GM18951 (cell line): ENCODE results near the gene ANP32A.

Experiments
- POLR2A ChIP-seq: IDR thresholded peaks from 4 replicates; pipeline ENCODE4 v1.6.1; 2011; ENCODE audit warnings: mild to moderate bottlenecking; ENCODE audit not compliant: insufficient read length, insufficient read depth; ENCODE audit errors: extremely low read depth
- in situ Hi-C: fragments of 300-500 bp; cut with MboI; formaldehyde crosslinking; loops from one replicate; pipeline ENCODE4 v1.12.0; 2022; ENCODE audit warnings: low sequenced_read_pairs, mixed read lengths, inconsistent platforms; ENCODE audit not compliant: unreplicated experiment

ANP32A gene

GRCh38 chr15:68800875-68801274 is 19.8 kb downstream of the ANP32A start:
- TF ChIP-seq POLR2A, result no peak
- in situ Hi-C loops, result no loop called here

- no peak for TF ChIP-seq POLR2A
- in situ Hi-C loops, result no loop called here
Measured at GRCh38 chr15:68798346-68799094, 22.2 kb downstream of the ANP32A start.

GRCh38 chr15:68797599-68798345 is 22.9 kb downstream of the ANP32A start:
- in situ Hi-C loops, result no loop called here
- TF ChIP-seq POLR2A, result no peak

- in situ Hi-C loops, result no loop called here
- no peak for TF ChIP-seq POLR2A
Measured at GRCh38 chr15:68797191-68797590, 23.5 kb downstream of the ANP32A start.

- no peak for TF ChIP-seq POLR2A
- in situ Hi-C loops, result no loop called here
Measured at GRCh38 chr15:68796576-68796975, 24.1 kb downstream of the ANP32A start.

GRCh38 chr15:68795298-68795848 is 25.3 kb downstream of the ANP32A start:
- in situ Hi-C loops, result no loop called here
- TF ChIP-seq POLR2A, result no peak

- TF ChIP-seq POLR2A, result no peak
- in situ Hi-C loops, result no loop called here
Measured at GRCh38 chr15:68794863-68795262, 25.8 kb downstream of the ANP32A start.

GRCh38 chr15:68794307-68794706 is 26.4 kb downstream of the ANP32A start:
- in situ Hi-C loops, result no loop called here
- no peak for TF ChIP-seq POLR2A

GRCh38 chr15:68793776-68794175 is 26.9 kb downstream of the ANP32A start:
- TF ChIP-seq POLR2A, result no peak
- in situ Hi-C loops, result no loop called here

GRCh38 chr15:68792901-68793766 is 27.6 kb downstream of the ANP32A start:
- in situ Hi-C loops, result no loop called here
- TF ChIP-seq POLR2A, result no peak

GRCh38 chr15:68791431-68792283 is 29.0 kb downstream of the ANP32A start:
- no peak for TF ChIP-seq POLR2A
- in situ Hi-C loops, result no loop called here

GRCh38 chr15:68790910-68791309 is 29.8 kb downstream of the ANP32A start:
- in situ Hi-C loops, result no loop called here
- TF ChIP-seq POLR2A, result no peak
